Fibroblast of pulmonary artery (primary cell): ENCODE data around the gene DENND1A.

Experiments used
- DNase-seq: peaks from one replicate; pipeline ENCODE4 v3.0.0-alpha.2; 2010; ENCODE audit warnings: low read depth
- H3K4me3 ChIP-seq: replicated peaks from 2 replicates; pipeline ENCODE4 v1.5.1; 2011; ENCODE audit warnings: low read depth, mild to moderate bottlenecking, control low read depth, low read length, moderate library complexity
- CTCF ChIP-seq: IDR thresholded peaks from 2 replicates; pipeline ENCODE4 v1.5.1; 2011; ENCODE audit warnings: mild to moderate bottlenecking, control low read depth, low read length, inconsistent platforms; ENCODE audit errors: missing control alignments

The DENND1A gene

GRCh38 chr9:123710299-123710698 is 219.6 kb downstream of the DENND1A start:
- H3K4me3 ChIP-seq: no peak overlapping the region
- TF ChIP-seq CTCF: no peak
- DNase-seq: peak; percentile 87

- H3K4me3 ChIP-seq: no peak overlapping the region
- TF ChIP-seq CTCF: no peak
- no peak for DNase-seq
These were observed 227.4 kb downstream of the DENND1A start for GRCh38 chr9:123702483-123702882.

GRCh38 chr9:123697686-123698085 is 232.2 kb downstream of the DENND1A start:
- no peak for DNase-seq
- no peak for TF ChIP-seq CTCF
- no peak overlapping the region for H3K4me3 ChIP-seq

DNA sequence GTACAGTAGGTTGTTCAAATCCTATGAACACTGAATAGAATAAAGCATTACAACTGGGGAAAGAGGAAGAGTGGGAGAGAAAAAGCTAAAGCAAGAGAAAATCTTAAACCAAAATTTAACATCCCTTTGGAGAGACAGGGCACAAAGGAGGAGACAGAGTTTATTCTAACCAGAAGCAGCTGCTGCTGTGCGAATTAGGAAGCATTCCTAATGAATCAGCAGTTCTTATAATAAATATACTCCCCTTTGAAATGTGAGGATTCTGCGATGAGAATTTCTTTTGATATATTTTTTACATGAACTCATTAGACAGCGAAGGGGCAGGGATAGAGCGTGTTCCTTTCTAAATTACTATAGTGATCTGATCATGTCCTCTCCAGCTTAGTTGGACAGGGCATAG is 233.4 kb downstream of the DENND1A start:
- DNase-seq: no peak
- no peak for TF ChIP-seq CTCF
- H3K4me3 ChIP-seq: no peak overlapping the region

- no peak for TF ChIP-seq CTCF
- no peak overlapping the region for H3K4me3 ChIP-seq
- DNase-seq: no peak
These were observed 234.5 kb downstream of the DENND1A start for GRCh38 chr9:123695386-123695785.

DNA sequence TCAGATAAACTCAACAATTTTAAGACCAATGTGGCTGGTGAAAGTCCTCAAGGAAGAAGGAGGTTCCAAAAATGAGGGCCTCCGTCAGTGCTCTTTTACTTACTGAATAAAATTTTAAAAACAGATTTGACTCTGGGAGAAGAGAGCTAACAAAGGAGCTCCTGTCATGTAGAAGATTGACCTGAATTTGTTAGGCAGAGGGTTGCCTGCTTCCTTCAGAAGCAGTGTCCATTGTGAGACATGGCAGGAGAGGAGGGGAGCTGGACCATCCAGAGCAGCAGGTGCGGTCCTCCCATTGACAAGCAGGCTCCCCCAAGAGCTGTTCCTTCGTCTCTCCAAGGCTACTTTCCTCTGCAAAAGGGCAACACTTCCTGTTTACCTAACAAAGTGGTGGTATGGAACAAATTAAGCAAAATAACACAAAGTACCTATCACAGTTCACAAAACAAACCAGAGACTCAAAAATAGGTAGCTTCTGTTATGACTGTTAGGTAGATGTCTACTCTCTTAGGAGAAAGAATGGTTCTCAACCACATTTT is 238.1 kb downstream of the DENND1A start:
- TF ChIP-seq CTCF: no peak
- no peak for DNase-seq

DNA sequence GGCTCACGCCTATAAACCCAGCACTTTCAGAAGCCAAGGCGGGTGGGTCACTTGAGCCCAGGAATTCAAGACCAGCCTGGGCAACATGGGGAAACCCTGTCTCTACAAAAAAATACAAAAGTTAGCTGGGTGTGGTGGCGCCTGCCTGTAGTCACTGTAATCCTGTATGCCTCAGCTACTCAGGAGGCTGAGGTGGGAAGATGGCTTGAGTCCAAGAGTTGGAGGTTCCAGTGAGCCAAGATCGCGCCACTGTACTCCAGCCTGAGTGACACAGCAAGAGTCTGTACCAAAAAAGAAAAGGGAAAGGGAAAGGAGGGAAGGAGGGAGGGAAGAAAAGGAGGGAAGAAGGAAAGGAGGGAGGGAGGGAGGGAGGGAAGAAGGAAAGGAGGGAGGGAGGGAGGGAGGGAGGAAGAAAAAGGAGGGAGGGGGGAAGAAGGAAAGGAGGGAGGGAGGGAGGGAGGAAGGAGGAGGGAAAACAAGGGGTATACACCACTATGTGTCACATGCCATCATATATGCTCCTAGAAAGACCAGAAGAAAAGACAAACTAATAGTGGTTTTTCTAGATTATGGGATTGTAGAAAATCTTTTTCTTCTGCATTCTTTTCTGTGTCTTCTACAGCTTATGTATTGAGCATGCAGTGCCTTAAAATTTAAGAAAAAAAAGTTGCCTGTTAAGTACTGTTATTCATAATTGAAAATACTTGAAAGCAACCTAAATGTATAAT is 240.1 kb downstream of the DENND1A start:
- no peak for DNase-seq
- H3K4me3 ChIP-seq: no peak overlapping the region
- no peak for TF ChIP-seq CTCF

More for the DNA sequence above, 238.1 kb downstream of the DENND1A start:
- H3K4me3 ChIP-seq: no peak overlapping the region
